ENCODE measurements around the gene SPTLC3. TPM values are rescaled to one million over a fixed set of nuclear protein-coding genes. Genes with fewer than 3 reads are reported as not detected.

The SPTLC3 gene
- total and polyA plus RNA-seq, 2 experiments from 2014 or later: 0.52 to 0.66 TPM

DNA sequence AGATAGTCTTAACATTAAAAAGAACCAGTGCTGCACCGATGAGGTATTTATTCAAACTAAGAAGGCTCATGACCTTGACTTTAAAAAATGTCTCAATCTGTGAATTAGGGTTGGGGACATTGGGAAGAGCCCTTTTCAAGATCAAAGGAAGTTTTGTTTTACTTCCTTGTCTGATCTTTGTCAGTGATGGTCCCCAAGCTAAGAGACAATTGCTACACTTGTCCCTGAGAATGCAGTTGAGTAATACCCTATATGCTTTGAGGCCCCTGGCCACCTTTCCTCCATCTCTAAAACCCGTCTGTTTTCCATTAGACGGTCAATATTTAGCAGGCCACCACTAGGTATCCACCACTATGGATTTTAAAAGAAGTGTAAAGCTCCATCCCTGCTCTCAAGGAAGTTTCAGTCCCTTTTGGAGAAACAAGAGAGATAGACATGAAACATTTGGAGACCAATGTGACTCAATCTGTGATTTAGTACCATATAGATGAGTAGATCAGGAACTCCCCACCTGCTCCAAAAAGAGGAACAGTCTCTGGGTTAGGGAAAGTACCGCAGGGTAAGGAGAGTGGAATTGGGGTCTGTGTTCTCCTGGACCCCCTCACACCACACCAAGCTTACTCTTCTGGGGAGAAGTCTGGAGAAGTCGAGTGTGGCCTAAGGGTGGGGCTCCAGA lies 113.2 kb downstream of the SPTLC3 start (continued):
- TF ChIP-seq, protein P1, sequence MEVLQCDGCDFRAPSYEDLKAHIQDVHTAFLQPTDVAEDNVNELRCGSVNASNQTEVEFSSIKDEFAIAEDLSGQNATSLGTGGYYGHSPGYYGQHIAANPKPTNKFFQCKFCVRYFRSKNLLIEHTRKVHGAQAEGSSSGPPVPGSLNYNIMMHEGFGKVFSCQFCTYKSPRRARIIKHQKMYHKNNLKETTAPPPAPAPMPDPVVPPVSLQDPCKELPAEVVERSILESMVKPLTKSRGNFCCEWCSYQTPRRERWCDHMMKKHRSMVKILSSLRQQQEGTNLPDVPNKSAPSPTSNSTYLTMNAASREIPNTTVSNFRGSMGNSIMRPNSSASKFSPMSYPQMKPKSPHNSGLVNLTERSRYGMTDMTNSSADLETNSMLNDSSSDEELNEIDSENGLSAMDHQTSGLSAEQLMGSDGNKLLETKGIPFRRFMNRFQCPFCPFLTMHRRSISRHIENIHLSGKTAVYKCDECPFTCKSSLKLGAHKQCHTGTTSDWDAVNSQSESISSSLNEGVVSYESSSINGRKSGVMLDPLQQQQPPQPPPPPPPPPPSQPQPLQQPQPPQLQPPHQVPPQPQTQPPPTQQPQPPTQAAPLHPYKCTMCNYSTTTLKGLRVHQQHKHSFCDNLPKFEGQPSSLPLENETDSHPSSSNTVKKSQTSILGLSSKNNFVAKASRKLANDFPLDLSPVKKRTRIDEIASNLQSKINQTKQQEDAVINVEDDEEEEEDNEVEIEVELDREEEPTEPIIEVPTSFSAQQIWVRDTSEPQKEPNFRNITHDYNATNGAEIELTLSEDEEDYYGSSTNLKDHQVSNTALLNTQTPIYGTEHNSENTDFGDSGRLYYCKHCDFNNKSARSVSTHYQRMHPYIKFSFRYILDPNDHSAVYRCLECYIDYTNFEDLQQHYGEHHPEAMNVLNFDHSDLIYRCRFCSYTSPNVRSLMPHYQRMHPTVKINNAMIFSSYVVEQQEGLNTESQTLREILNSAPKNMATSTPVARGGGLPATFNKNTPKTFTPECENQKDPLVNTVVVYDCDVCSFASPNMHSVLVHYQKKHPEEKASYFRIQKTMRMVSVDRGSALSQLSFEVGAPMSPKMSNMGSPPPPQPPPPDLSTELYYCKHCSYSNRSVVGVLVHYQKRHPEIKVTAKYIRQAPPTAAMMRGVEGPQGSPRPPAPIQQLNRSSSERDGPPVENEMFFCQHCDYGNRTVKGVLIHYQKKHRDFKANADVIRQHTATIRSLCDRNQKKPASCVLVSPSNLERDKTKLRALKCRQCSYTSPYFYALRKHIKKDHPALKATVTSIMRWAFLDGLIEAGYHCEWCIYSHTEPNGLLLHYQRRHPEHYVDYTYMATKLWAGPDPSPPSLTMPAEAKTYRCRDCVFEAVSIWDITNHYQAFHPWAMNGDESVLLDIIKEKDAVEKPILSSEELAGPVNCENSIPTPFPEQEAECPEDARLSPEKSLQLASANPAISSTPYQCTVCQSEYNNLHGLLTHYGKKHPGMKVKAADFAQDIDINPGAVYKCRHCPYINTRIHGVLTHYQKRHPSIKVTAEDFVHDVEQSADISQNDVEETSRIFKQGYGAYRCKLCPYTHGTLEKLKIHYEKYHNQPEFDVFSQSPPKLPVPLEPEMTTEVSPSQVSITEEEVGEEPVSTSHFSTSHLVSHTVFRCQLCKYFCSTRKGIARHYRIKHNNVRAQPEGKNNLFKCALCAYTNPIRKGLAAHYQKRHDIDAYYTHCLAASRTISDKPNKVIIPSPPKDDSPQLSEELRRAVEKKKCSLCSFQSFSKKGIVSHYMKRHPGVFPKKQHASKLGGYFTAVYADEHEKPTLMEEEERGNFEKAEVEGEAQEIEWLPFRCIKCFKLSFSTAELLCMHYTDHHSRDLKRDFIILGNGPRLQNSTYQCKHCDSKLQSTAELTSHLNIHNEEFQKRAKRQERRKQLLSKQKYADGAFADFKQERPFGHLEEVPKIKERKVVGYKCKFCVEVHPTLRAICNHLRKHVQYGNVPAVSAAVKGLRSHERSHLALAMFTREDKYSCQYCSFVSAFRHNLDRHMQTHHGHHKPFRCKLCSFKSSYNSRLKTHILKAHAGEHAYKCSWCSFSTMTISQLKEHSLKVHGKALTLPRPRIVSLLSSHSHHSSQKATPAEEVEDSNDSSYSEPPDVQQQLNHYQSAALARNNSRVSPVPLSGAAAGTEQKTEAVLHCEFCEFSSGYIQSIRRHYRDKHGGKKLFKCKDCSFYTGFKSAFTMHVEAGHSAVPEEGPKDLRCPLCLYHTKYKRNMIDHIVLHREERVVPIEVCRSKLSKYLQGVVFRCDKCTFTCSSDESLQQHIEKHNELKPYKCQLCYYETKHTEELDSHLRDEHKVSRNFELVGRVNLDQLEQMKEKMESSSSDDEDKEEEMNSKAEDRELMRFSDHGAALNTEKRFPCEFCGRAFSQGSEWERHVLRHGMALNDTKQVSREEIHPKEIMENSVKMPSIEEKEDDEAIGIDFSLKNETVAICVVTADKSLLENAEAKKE (CRISPR knock-in tag; IDR thresholded peaks at IDR 0.05): no peak
- TF ChIP-seq, protein P2, sequence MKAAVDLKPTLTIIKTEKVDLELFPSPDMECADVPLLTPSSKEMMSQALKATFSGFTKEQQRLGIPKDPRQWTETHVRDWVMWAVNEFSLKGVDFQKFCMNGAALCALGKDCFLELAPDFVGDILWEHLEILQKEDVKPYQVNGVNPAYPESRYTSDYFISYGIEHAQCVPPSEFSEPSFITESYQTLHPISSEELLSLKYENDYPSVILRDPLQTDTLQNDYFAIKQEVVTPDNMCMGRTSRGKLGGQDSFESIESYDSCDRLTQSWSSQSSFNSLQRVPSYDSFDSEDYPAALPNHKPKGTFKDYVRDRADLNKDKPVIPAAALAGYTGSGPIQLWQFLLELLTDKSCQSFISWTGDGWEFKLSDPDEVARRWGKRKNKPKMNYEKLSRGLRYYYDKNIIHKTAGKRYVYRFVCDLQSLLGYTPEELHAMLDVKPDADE (IDR thresholded peaks at IDR 0.05): no peak
- no peak for TF ChIP-seq NANOG (IDR thresholded peaks at IDR 0.05; ENCODE audit: borderline replicate concordance)
- no peak for TF ChIP-seq STAT1 (IDR thresholded peaks at IDR 0.05; ENCODE audit: unreplicated experiment)
- TF ChIP-seq, protein P3, sequence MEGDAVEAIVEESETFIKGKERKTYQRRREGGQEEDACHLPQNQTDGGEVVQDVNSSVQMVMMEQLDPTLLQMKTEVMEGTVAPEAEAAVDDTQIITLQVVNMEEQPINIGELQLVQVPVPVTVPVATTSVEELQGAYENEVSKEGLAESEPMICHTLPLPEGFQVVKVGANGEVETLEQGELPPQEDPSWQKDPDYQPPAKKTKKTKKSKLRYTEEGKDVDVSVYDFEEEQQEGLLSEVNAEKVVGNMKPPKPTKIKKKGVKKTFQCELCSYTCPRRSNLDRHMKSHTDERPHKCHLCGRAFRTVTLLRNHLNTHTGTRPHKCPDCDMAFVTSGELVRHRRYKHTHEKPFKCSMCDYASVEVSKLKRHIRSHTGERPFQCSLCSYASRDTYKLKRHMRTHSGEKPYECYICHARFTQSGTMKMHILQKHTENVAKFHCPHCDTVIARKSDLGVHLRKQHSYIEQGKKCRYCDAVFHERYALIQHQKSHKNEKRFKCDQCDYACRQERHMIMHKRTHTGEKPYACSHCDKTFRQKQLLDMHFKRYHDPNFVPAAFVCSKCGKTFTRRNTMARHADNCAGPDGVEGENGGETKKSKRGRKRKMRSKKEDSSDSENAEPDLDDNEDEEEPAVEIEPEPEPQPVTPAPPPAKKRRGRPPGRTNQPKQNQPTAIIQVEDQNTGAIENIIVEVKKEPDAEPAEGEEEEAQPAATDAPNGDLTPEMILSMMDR (conservative IDR thresholded peaks at IDR 0.05; ENCODE audit: low read depth in 2 of 2): no peak
- no peak for TF ChIP-seq ZNF114 (CRISPR knock-in tag; IDR thresholded peaks at IDR 0.05)
